RWPE1 (cell line): ENCODE measurements around the gene SPG7.

Source experiments
- CTCF ChIA-PET: fragments of 350-600 bp; sonication (Branson Sonifier 250); formaldehyde crosslinking; extraction: SDS; loops from one replicate; lab custom pipeline; 2021; lab: Yijun Ruan, JAX
- POLR2A ChIA-PET: fragments of 400-600 bp; formaldehyde crosslinking; extraction: SDS; loops from one replicate; lab custom pipeline; 2020; ENCODE audit warnings: antibody characterized with exemption; ENCODE audit not compliant: low non-redundant PET; lab: Yijun Ruan, JAX
- DNase-seq: peaks from one replicate; pipeline ENCODE4 v3.0.0; 2012; ENCODE audit warnings: low spot score
- H3K27ac ChIP-seq: fragments of 450-650 bp; 2 replicates; pipeline ENCODE4 v1.5.1; 2017
- TF ChIP-seq, protein P1 (sequence below): fragments of 450-650 bp; conservative IDR thresholded peaks from 2 replicates; pipeline ENCODE4 v1.5.1; 2017; ENCODE audit warnings: low read depth, mild to moderate bottlenecking

SPG7 gene

DNA sequence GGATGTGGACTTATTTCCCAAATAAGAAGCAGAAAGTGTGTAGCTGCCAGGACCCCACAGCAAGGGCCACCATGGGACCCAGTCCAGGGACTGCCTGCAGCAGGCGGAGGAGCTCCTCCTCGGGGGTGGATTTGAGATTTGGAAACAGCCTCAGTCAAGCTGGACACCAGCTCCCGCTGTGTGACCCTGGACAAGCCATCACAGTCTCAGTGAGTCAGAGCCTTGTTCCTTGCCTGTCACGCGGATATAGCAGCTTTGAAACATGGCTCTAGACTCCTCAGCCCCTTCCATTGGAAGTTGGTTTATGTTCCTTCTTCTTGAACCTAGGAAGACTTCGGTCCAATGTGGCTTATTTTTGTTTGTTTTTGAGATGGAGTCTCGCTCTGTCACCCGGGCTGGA, 92.8 kb downstream of the SPG7 start:
- no peak for DNase-seq
- TF ChIP-seq, protein P1, sequence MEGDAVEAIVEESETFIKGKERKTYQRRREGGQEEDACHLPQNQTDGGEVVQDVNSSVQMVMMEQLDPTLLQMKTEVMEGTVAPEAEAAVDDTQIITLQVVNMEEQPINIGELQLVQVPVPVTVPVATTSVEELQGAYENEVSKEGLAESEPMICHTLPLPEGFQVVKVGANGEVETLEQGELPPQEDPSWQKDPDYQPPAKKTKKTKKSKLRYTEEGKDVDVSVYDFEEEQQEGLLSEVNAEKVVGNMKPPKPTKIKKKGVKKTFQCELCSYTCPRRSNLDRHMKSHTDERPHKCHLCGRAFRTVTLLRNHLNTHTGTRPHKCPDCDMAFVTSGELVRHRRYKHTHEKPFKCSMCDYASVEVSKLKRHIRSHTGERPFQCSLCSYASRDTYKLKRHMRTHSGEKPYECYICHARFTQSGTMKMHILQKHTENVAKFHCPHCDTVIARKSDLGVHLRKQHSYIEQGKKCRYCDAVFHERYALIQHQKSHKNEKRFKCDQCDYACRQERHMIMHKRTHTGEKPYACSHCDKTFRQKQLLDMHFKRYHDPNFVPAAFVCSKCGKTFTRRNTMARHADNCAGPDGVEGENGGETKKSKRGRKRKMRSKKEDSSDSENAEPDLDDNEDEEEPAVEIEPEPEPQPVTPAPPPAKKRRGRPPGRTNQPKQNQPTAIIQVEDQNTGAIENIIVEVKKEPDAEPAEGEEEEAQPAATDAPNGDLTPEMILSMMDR = no peak
- POLR2A ChIA-PET = no interaction called here
- peak overlapping the region; percentile 56 for H3K27ac ChIP-seq
- CTCF ChIA-PET = interaction anchor here (0.6 to 2.4 kb wide), 5 partner anchors 12 to 260 kb away, joined by 3 to 10 read pairs (median 4); no protein-coding TSS in a partner anchor

DNA sequence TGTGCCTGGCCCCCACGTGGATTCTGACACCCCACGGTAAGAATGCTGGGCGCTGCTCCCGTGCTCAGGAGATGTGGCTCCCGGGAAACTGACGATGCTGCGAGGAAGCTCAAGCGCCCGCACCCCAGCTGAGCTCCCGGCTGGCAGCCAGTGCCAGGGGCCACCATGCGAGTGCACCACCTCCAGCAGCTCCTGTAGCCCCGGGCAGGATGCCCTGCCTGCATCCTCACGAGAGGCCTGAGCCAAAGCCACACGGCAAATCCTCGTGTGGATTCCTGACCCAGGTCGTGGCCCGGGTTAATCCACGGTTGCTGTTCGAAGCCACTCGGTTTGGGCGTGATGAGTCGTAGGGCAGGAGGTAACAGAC, 93.7 kb downstream of the SPG7 start:
- H3K27ac ChIP-seq = peak overlapping the region; percentile 84
- ChIA-PET CTCF (interaction anchor here (0.6 to 2.4 kb wide), 4 partner anchors 13 to 382 kb away, joined by 3 to 10 read pairs (median 4); no protein-coding TSS in a partner anchor), POLR2A (no interaction called here)
- TF ChIP-seq, protein P1 = no peak
- no peak for DNase-seq

DNA sequence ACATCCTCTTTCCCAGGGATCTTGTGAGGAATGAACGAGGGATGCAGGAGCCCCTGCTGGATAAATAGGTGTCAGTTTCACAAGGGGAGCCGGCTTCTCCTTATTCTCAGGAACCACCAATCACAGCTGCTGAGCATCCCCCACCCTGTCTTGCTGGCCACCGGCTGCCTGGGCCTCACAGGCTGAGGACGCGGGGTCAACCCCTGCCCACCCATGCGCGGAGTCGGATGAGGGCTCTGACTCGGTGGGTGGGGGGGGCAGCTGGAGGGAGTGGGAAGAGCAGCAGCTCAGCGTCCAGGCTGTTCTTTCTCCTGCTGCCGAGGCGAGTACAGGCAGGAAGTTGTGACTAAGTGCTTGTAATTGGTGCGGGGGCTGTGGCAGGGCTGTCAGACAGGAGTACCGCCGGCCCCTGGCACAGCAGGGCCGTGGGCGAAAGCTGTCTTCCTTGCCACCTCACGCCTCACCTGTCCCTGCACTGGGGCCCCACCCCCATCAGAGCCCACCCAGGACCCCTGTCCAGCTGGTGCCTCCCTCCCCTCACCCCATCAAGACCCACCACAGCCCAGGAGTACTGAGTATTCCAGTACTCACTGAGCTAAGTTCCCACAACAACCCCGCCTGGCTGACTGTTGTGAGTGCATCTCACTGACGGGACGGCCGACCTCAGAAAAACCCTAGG, 94.2 kb downstream of the SPG7 start:
- peak; percentile 93 for DNase-seq
- ChIA-PET POLR2A (no interaction called here), CTCF (interaction anchor here (0.6 to 2.4 kb wide), 5 partner anchors 13 to 382 kb away, joined by 3 to 10 read pairs (median 4); no protein-coding TSS in a partner anchor)
- TF ChIP-seq, protein P1 = no peak
- H3K27ac ChIP-seq = peak overlapping the region; percentile 84

DNA sequence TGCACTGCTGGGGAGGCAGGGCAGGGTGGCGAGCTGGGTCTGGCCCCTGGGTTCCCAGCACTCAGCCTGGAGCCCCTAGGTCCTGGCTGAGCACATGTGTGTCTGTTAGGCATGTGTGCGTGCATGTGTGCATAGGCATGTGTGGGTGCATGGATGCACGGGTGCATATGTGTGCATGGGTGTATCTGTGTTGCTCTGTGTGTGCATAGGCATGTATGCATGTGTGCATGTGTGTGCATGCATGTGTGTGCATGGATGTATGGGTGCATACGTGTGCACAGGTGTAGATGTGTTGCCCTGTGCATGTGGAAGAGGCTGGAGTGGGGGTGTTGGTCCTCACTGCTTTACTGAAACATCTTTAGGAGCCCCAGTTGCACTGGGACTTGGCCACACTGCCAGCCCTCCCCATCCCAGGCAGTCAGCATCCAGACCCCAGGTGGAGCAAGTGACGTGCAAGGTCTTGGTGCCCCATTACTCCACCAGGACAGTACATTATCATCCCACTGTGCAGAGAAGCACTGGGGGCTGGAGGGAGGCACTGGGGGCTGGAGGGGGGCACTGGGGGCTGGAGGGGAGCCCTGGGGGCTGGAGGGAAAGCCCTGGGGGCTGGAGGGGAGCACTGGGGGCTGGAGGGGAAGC, 94.9 kb downstream of the SPG7 start:
- no peak for DNase-seq
- ChIA-PET CTCF (interaction anchor here (0.7 to 0.8 kb wide), 2 partner anchors 12 to 23 kb away, joined by 4 read pairs; no protein-coding TSS in a partner anchor), POLR2A (no interaction called here)
- H3K27ac ChIP-seq = peak overlapping the region; percentile 84
- TF ChIP-seq, protein P1 = no peak

- CTCF ChIA-PET = interaction anchor here (1.0 kb wide), 1 partner anchor 11 kb away, joined by 5 read pairs; no protein-coding TSS in a partner anchor
- H3K27ac ChIP-seq = no peak overlapping the region
These were observed 96.6 kb downstream of the SPG7 start for GRCh38 chr16:89604764-89605163.

More at GRCh38 chr16:89604764-89605163, 96.6 kb downstream of the SPG7 start:
- POLR2A ChIA-PET = no interaction called here
- DNase-seq = no peak
- TF ChIP-seq, protein P1 = no peak
